Esophagus mucosa (tissue), 1 donor: ENCODE data around the gene ADH1B. TPM values are rescaled to one million over a fixed set of nuclear protein-coding genes. Genes with fewer than 3 reads are reported as not detected.
"Not testable (repeated sequence)": the region's sequence is repeated elsewhere in the genome, so short reads cannot be mapped to it uniquely, and the experiment has no call there.

Experiments
- ATAC-seq: fragments of 200-7000 bp; cut with Tn5 transposase; one replicate; pipeline ENCODE4 v1.9.1; 2020
- total RNA-seq: library from RNA; stranded (reverse); gene quantifications from one replicate; pipeline ENCODE4 v1.2.4, GENCODE V29; 2023
- donor health status: DM: yes; HTN: yes; CAD: no.

Gene ADH1B
- total RNA-seq, result 14.2 TPM

DNA sequence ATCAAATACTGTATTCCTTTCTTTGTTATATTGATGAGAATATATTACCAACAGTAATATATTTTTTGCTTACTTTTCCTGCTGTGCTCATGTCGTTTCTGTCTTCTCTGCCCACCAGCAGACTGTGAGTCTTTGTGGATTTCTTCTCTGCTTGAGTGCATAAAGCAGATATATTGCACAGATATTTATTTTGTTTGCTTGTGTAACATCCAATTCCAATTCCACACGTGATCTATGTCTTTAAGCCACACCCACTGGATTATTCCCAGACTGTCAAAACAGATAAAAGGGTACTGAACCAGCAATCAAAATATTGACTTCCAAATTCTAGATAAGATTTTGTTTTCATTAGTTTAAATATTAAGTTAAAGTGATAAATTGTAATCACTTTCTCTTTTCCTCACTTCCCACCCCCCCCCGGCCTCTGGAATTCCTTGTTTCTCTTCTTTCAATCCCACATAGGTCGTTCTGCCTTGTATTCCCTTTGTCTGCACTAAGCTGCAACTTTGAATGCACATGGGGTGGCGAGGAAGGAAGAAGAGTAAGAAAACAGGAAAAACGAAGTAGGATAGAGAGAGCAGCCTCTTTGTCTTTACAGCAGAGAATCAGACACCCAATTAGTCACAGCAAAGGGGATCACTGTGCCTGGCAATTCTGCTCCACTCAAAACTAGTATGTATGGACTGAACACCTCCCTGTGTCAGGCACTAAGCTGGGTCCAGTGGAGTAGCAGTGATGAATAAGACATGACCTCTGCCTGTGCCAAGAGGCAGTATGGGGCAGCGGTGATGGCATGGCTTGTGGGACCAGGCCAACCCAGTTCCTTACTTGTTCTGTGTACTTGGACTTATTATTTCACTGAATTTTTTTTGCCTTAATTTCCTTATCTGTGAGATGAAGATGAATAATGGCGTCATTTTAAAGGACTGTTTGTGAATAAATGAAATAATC lies at the start of gene ADH1B:
ADH1B (minus strand) TSS at position 161 of the 951 bp plus-strand sequence; CDS start at position 91, 70 bp downstream.
- no peak for ATAC-seq

DNA sequence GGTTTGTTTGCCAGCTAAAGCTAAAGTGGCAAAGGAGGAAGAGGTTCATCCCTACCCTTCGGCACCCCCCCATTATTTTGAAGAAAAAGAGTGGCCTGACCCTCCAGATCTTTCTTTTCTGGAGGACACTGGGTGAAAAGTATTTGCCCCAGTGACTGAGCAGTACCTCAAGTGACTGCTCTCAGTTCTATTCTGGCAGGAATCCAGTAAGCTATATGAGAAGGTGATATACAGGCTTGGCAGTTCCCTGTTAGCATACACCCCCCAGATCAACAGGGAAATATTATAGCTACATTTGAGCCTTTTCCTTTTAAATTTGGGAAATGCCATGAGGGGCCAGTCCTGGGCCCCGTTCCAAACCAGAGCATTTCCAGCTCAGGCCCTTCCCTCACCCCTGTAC lies 46.6 kb upstream of the ADH1B start:
- not testable (repeated sequence) for ATAC-seq

- no peak for ATAC-seq
These were observed 45.3 kb upstream of the ADH1B start for GRCh38 chr4:99366491-99366890.

DNA sequence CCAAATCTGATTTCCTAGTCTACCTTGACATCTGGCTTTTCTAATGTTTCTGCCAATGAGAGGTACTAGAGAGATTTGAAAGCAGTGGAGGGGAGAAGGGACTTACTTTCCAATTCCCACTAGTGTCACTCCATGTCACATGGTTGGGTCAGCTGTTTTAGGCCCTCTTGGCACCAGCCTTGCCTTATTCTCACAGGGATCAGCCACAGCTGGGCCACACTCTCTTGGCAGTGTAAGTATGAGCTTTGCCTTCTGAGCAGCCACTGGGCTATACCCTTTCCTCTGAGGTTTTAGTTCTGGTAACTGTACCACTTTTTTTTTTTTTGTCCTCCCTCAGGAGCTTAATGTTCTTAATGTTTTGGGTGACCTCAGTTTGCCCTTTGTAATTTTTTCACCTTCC lies 41.6 kb upstream of the ADH1B start:
- no peak for ATAC-seq

GRCh38 chr4:99361899-99362275 lies 40.7 kb upstream of the ADH1B start:
- no peak for ATAC-seq

- ATAC-seq, result no peak
These were observed 40.2 kb upstream of the ADH1B start for GRCh38 chr4:99361268-99361898.

DNA sequence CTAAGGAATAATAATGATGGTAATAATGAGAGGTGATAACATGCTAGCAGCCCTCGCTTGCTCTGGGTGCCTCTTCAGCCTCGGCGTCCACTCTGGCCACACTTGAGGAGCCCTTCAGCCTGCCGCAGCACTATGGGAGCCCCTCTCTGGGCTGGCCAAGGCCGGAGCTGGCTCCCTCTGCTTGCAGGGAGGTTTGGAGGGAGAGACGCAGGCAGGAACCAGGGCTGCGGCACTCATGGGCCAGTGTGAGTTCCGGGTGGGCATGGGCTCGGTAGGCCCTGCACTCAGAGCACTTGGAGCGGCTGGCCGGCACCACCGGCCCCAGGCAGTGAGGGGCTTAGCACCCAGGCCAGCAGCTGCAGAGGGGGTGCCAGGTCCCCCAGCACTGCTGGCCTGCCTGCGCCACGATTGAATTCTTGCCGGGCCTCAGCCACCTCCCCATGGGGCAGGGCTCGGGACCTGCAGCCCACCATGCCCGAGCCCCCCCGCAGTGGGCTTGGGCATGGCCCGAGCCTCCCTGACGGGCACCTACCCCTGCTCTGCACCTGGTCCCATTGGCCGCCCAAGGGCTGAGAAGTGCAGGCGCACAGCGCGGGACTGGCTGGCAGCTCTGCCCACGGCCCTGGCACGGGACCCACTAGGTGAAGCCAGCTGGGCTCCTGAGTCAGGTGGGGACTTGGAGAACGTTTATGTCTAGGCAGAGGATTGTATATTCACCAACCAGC lies 38.4 kb upstream of the ADH1B start:
- ATAC-seq, result no peak

DNA sequence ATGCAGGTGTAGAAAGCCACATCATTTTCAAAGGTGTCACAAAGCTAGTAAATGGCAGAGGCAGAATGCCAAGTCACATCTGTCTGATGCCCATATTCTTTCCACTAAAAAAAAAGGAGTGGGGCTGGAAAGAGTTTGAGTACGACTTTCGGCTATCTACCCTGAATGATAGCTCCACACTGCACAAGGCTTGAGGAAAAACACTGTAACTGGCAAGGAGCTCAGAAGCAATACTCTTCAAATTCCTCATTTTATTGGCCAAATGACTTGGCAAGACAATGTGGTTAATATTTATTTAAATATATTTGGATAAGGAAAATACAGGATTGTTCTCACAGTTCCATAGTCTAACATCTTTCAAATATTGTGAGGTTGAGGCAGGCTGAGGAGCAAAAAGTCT lies 36.7 kb upstream of the ADH1B start:
- no peak for ATAC-seq

GRCh38 chr4:99356992-99357391 lies 35.8 kb upstream of the ADH1B start:
- ATAC-seq, result no peak

DNA sequence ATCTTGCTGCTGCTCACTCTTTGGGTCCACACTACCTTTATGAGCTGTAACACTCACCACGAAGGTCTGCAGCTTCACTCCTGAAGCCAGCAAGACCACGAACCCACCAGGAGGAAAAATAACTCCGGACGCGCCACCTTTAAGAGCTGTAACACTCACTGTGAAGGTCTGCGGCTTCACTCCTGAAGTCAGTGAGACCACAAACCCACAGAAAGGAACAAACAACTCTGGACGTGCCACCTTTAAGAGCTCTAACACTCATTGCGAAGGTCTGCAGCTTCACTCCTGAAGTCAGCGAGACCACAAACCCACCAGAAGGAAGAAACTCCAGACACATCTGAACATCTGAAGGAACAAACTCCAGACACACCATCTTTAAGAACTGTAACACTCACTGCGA lies 34.9 kb upstream of the ADH1B start:
- ATAC-seq, result not testable (repeated sequence)

GRCh38 chr4:99352602-99353537 lies 31.7 kb upstream of the ADH1B start, which contains the start of gene ADH1C:
Gene ADH1C (minus strand): TSS chr4:99352746. CDS start chr4:99352675, 71 bp downstream.
- ATAC-seq, result peak; percentile 44

GRCh38 chr4:99351487-99351886 lies 30.3 kb upstream of the ADH1B start:
- no peak for ATAC-seq

DNA sequence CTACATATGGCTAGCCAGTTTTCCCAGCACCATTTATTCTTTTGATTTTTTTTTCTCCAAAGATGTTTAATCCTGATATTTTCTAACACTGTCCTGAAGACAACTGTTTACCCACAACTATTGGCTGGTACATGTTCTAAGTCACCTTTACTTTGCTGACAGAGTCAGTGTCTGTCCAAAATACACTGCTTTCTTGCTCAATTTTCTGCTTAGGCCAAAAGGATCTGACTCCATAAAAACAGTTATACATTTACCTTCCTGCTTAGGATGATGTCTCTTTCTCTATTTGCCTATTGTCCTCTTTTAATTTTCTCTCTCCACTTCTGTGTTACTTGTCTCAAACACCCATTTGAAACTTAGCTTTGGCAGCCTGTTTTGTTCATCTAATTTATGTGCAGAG lies 28.1 kb upstream of the ADH1B start:
- no peak for ATAC-seq

- not testable (repeated sequence) for ATAC-seq
These were observed 21.4 kb upstream of the ADH1B start for GRCh38 chr4:99342624-99343023.

DNA sequence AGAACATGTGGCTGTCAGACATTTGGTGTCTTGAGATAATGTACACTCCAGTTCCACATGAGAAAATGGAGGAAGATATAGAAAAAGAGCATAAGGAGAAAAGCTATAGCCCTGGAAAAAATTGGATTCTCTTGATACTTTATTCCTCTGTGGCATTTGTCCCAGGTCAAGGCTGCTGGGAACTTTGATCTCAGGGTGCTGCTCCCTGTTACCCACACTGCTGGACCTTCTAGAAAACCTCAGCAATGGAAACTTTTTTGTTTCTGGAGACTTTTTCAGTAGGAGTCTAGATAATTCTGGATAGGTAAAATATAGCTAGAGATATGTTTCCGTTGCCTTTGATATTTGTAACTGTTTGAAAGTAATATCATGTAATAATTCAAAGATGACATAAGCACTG lies 20.2 kb upstream of the ADH1B start:
- ATAC-seq, result no peak

GRCh38 chr4:99339172-99339571 lies 18.0 kb upstream of the ADH1B start:
- no peak for ATAC-seq

- no peak for ATAC-seq
These were observed 15.4 kb upstream of the ADH1B start for GRCh38 chr4:99336553-99336952.

DNA sequence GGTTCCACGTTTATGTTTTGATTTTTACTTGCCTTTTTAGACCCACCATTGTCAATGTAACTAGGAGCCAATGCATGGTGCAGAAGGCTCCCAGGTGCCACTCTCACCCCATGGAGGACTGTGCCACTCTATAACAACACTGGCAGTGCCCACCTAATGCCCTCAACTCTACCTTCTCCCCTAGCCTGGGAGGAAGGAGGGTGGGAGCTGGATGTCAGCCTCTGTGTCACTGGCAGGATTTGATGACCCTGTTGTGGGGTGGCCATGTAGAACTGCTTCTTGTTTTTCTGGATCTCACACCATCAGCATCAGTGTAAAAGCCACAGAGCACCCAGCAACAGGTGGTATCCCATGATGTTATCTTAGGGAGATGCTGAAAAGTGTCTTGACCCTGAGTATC lies 13.7 kb upstream of the ADH1B start:
- ATAC-seq, result no peak

- no peak for ATAC-seq
These were observed 9.4 kb upstream of the ADH1B start for GRCh38 chr4:99330648-99331047.

GRCh38 chr4:99329876-99330275 lies 8.7 kb upstream of the ADH1B start:
- ATAC-seq, result no peak

DNA sequence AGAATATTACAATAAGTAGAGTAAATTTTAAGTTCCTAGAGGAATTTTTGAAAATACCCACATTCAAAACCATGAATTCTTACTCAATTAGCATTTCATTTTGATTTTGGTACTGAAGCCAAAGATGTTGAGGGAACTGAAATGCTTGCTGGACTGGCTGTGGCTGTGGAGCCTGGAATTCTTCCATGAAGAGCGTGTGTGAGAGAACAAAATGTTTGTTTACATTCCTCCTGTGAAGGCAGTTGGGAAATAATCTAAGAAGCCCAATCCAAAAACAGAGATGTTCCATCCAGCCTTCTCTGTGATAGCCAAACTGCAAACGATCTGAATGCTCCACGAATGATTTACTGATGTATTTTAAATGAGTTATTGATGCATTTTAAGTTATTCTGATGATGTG lies 3.8 kb upstream of the ADH1B start:
- ATAC-seq, result no peak

- ATAC-seq, result no peak
These were observed 3.2 kb upstream of the ADH1B start for GRCh38 chr4:99324361-99324760.
